ENCODE data around the gene NOP56.
"Not testable (repeated sequence)": the region's sequence is repeated elsewhere in the genome, so short reads cannot be mapped to it uniquely, and the experiment has no call there.

The NOP56 gene

GRCh38 chr20:2652724-2653555 is 508 bp downstream of the NOP56 start:
- DNase-seq: peak; percentile 55

- DNase-seq: no peak
Observed at GRCh38 chr20:2653556-2654383, 1.3 kb downstream of the NOP56 start.

DNA sequence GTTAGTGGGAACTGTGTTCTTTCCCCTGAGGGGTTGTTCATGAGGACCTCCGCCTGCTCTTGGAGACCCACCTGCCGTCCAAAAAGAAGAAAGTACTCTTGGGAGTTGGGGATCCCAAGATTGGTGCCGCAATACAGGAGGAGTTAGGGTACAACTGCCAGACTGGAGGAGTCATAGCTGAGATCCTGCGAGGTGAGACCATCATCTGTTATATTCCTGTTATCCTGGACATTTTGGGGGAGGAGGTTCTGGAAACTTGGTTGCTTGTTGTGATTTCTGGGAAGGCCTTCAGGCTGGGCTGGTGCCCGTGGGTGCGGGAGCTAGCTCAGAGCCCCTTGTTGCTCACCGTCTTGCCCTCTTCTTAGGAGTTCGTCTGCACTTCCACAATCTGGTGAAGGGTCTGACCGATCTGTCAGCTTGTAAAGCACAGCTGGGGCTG is 2.0 kb downstream of the NOP56 start:
- no peak for DNase-seq

- DNase-seq: no peak
Observed at GRCh38 chr20:2654831-2655230, 2.4 kb downstream of the NOP56 start.

DNA sequence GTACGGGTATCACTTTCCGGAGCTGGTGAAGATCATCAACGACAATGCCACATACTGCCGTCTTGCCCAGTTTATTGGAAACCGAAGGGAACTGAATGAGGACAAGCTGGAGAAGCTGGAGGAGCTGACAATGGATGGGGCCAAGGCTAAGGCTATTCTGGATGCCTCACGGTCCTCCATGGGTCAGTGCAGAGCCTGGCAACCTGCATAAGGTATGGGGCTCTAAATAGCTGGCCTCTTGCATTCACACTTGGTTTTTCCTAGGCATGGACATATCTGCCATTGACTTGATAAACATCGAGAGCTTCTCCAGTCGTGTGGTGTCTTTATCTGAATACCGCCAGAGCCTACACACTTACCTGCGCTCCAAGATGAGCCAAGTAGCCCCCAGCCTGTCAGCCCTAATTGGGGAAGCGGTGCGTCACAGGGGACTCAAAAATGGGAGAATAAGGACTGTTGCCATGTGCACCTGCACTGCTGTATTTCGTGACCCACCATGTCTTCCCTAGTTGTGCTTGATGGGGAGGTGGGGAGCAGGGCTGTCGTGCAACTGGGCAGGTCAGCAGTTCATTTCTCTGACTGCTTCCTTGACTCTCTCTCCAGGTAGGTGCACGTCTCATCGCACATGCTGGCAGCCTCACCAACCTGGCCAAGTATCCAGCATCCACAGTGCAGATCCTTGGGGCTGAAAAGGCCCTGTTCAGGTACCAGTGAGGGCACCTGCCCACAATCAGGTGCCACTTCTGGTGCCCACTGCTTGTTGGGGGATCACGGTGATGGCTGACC is 3.1 kb downstream of the NOP56 start:
- DNase-seq: no peak

- DNase-seq: no peak
Observed at GRCh38 chr20:2656471-2657117, 4.2 kb downstream of the NOP56 start.

DNA sequence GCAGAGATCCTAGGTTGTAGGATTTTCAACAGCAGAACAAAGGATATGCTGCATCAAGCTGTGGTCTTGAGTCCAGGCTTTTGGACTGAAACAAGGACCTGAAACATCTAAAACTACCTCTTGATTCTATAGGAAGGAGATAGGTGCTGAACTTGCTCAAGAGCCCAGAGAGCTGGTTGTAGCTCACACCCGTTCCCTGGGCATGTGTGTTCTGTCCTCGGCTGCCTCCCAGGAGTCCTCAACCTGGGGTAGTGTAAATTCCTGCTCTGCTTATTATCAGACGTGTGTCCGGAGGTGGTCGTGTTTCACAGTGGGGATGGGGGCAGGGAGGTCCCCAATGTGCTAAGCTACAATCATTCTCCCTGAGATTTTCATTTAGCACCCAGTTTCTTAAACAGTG is 4.8 kb downstream of the NOP56 start:
- DNase-seq: no peak

- DNase-seq: no peak
Observed at GRCh38 chr20:2657674-2658073, 5.2 kb downstream of the NOP56 start.

DNA sequence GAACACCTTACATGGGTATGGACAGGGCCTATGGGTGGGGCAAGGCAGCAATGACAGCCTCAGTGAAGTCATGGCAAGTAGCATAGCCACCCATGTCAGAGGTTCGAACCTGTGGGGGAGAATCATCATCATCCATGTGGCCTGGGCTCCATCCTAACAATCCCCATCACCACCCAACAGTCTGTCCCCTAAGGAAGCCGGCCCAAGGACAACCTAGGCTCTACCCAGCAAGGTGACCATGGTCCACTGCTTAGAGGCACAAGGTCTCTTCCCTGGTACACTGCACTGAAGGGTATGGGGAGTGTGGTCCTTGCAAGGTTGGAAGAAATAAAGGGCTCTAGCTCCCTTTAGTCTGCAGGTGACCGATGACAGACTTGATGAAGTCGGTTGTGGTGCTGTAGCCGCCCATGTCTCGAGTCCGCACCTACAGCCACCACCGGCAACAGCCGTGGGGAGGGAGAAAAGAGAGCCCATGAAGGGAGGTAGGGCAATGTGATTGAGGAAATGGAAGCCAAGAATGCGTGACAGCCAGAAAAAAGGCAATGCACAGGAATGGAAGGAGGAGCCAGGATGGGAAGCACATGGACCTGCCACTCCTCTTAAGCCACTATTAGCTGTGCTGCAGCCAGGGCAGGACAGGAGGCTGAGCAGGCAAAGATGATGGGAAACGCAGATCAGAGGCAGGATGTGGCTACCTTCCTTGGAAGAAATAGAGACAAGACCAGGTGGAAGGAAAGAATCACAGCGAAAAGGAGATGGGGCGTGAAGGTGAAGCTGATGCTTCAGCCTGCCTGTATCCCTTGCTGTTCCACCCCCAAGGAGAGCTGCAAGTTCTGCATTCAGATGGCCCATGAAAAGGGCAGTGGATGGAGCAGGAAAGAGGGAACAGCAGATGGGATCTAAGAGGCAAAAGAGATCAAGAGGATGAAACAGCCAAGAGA is 6.3 kb downstream of the NOP56 start:
- no peak for DNase-seq

DNA sequence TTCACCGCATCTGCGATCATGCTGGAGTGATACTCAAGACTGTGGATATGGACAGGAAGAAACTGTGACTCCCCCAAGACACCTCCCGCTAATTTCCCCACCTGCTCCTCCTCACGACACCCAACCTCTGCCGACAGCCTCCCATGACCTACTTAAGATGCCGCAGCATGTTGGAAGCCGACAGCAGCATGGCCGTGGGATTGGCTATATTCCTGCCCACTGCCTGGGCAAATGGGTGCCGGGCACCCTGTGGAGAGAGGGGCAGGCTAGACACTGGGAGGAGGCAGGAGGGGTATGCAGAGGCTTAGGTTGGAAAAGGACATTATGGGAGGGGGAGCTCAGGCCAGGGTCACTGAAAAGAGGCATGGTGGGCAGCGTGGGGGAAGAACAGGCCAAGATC is 7.1 kb downstream of the NOP56 start:
- no peak for DNase-seq

DNA sequence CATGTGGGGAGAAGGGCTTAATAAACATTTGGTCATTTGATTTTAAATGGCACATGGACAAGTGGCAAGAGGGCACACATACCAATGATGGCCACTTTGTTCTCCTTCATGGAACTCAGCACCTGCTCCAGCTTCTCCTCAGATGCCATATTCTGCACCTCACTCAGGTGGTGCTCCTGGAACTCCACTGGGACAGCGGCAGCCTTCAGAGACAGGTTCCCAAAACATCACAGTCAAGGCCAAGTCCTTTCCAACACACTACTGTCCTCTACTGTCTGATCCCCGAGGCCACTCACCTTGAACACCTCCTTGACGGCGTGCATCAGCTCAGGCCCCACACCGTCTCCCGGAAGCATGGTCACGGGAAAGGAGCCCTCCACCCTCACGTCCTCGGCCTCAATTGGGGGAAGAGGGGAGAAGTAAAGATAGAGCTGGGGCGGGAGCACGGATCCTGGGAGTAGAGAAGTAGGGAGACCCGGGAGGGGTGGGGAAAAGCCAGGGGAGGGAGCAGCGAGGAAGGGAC is 11.0 kb downstream of the NOP56 start:
- no peak for DNase-seq

- DNase-seq: peak; percentile 83
Observed at GRCh38 chr20:2663887-2664719, 11.7 kb downstream of the NOP56 start, which contains the start of gene IDH3B. IDH3B (minus strand) TSS chr20:2664216; CDS start chr20:2664188, 28 bp downstream.

- no peak for DNase-seq
Observed at GRCh38 chr20:2671977-2672376, 19.5 kb downstream of the NOP56 start.

DNA sequence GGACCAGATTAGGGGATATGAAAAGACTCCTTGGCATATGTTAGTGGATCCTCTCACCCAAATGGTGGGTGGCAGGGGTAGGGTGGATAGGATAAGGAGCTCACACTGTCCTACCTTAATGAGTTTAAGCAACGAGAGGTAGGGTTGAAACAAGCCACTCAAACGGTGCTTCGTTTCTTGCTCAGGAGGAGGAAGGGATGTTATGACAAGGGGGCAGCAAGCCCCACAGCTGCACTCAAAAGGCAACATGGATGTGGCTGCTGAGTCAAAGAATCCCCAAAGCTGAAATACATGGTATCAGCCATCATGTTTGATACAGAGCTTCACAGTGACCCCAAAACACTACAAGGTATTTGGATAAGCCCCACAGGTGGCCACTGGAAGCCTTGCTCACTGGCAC is 20.0 kb downstream of the NOP56 start:
- no peak for DNase-seq

DNA sequence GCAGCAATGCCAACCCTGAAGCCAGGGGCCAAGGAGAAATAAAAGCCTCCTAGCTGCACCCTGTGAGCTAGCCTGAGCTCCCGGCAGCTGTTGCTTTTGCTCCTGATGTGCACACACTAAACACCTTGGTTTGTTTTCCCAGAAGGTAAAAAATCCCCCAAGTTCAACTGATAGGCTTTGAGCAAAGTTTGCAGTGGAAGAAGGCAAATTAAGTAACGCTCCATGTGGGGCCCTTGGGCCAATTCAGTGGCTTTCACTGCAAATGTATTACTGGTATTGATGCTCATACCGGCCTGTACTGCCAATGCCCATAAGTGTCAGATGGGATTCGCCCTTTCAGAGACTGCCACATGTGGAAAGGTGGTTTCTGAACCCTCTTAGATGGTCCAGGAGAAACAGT is 21.0 kb downstream of the NOP56 start:
- no peak for DNase-seq

GRCh38 chr20:2680046-2680445 is 27.6 kb downstream of the NOP56 start:
- DNase-seq: no peak

DNA sequence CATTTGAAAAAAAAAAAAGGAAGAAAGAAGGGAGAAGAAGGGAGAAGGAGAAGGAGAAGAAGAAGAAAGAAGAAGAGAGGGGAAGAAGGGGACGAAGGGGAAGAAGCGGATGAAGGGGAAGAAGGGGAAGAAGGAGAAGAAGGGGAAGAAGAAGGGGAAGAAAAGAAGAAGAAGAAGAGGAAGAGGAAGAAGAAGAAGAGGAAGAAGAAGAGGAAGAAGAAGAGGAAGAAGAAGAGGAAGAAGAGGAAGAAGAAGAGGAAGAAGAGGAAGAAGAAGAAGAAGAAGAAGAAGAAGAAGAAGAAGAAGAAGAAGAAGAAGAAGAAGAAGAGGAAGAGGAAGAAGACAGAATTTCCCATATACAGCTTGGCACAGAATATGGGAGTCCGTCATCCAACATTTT is 29.6 kb downstream of the NOP56 start:
- DNase-seq: not testable (repeated sequence)

DNA sequence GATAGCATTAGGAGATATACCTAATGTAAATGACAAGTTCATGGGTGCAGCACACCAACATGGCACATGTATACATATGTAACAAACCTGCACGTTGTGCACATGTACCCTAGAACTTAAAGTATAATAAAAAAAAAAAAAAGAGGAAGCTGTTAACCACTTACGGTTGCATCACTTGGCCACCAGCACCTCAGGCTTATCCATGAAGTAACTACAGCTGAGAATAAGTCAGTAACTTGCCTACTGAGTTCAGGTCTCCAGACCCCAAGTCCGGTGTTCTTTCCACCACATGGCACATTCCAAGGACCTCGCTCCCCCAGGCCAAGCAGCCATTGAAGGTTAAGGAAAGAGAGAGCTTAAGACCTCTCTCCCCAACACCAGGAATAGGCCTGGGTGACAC is 32.4 kb downstream of the NOP56 start:
- DNase-seq: not testable (repeated sequence)

- DNase-seq: no peak
Observed at GRCh38 chr20:2687514-2687913, 35.1 kb downstream of the NOP56 start.

DNA sequence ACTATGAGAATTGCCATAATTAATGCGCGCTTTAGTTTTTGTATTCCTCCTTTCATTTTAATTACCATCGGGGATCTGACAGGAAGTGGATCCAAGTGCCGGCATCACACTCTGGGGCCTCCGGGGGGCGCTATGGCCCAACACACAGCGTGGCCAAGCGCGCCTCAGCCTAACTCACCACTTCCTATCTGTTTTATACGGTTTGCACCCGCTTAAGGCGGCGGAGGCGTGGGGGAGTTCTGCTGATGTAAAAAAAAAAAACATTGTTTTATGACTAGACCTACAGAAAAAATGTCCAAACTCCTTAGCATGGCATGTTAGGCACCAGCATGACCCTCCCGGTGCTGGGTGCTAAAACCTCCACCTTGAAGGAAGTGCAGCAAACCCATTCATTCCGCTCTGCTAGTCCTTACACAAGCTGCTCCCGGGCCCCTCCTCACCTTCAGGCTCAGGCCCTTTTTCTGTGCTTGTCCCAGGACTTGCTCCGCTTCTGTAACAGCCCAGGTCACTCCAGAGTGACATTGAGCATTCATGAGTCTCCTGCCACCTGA is 35.7 kb downstream of the NOP56 start:
- peak; percentile 65 for DNase-seq
